CD8-positive, alpha-beta memory T cell (primary cell): ENCODE results near the gene COL1A2. TPM values are rescaled to one million over a fixed set of nuclear protein-coding genes. Genes with fewer than 3 reads are reported as not detected.
A peak's percentile ranks its signal among the peaks of the same experiment; 100 is the strongest.

ENCODE experiments used
- CTCF ChIA-PET: fragments of 350-600 bp; sonication (Branson Sonifier 250); formaldehyde crosslinking; loops from one replicate; lab custom pipeline; 2021; ENCODE audit warnings: antibody characterized with exemption; lab: Charles Lee
- POLR2A ChIA-PET: fragments of 350-600 bp; sonication (Branson Sonifier 250); formaldehyde crosslinking; loops from one replicate; lab custom pipeline; 2021; ENCODE audit warnings: antibody characterized with exemption; lab: Charles Lee
- DNase-seq, 5 donors: peaks; one replicate each; pipeline versions ENCODE4 v3.0.0 to v3.0.0-alpha.2; 2020 to 2022; ENCODE audit warnings: mixed read lengths in 1 of 5
- H3K27ac ChIP-seq: one replicate; pipeline ENCODE4 v1.7.0; 2013; ENCODE audit warnings: low read depth, mild to moderate bottlenecking, low read length, moderate library complexity
- H3K27me3 ChIP-seq: 2 replicates; pipeline ENCODE4 v1.7.0; 2013; ENCODE audit warnings: low read length, mild to moderate bottlenecking; ENCODE audit not compliant: insufficient read depth, poor library complexity, severe bottlenecking
- H3K36me3 ChIP-seq: 2 replicates; pipeline ENCODE4 v1.7.0; 2013; ENCODE audit warnings: mild to moderate bottlenecking, low read length, moderate library complexity; ENCODE audit not compliant: insufficient read depth
- H3K4me1 ChIP-seq: 2 replicates; pipeline ENCODE4 v1.7.0; 2013; ENCODE audit warnings: mild to moderate bottlenecking, low read length, moderate library complexity; ENCODE audit not compliant: insufficient read depth
- H3K4me3 ChIP-seq: 2 replicates; pipeline ENCODE4 v1.7.0; 2013; ENCODE audit warnings: mild to moderate bottlenecking, low read length
- H3K9me3 ChIP-seq: 2 replicates; pipeline ENCODE4 v1.7.0; 2013; ENCODE audit warnings: mild to moderate bottlenecking, low read length
- H3K27ac Mint-ChIP-seq, 8 donors: one replicate each; pipeline ENCODE4 v1.8.0; 2020 to 2021; ENCODE audit warnings: mixed read lengths in 8 of 8, mild to moderate bottlenecking in 6 of 8, inconsistent platforms in 3 of 8, moderate library complexity in 3 of 8
- H3K27me3 Mint-ChIP-seq, 2 donors: one replicate each; pipeline ENCODE4 v1.8.0; 2020 to 2021; ENCODE audit warnings: mixed read lengths in 2 of 2, mild to moderate bottlenecking in 1 of 2, moderate library complexity in 1 of 2
- H3K36me3 Mint-ChIP-seq, 3 donors: one replicate each; pipeline ENCODE4 v1.8.0; 2020 to 2021; ENCODE audit warnings: mixed read lengths in 3 of 3, inconsistent platforms in 1 of 3, mild to moderate bottlenecking in 1 of 3
- H3K4me1 Mint-ChIP-seq, 3 donors: one replicate each; pipeline ENCODE4 v1.8.0; 2020 to 2021; ENCODE audit warnings: mixed read lengths in 3 of 3, inconsistent platforms in 1 of 3, mild to moderate bottlenecking in 1 of 3
- H3K4me3 Mint-ChIP-seq, 7 donors: one replicate each; pipeline ENCODE4 v1.8.0; 2020 to 2021; ENCODE audit warnings: mixed read lengths in 7 of 7, mild to moderate bottlenecking in 6 of 7, moderate library complexity in 4 of 7, inconsistent platforms in 2 of 7
- H3K9me3 Mint-ChIP-seq, 5 donors: one replicate each; pipeline ENCODE4 v1.8.0; 2020 to 2022; ENCODE audit warnings: mixed read lengths in 5 of 5, mild to moderate bottlenecking in 3 of 5, moderate library complexity in 2 of 5, inconsistent platforms in 1 of 5
- polyA plus RNA-seq: library from polyadenylated mRNA; unstranded; fragments of 300-500 nt; fragmentation: Illumina TruSeq; gene quantifications from one replicate; pipeline ENCODE4 v1.2.3, GENCODE V29; 2021
- total RNA-seq, 2 experiments: library from RNA; stranded (reverse); gene quantifications; one replicate each; pipeline ENCODE4 v1.2.3, GENCODE V29; 2021

The COL1A2 gene
- total RNA-seq (under 1 TPM; 0.09 to 0.18 TPM), polyA plus RNA-seq (not detected)

DNA sequence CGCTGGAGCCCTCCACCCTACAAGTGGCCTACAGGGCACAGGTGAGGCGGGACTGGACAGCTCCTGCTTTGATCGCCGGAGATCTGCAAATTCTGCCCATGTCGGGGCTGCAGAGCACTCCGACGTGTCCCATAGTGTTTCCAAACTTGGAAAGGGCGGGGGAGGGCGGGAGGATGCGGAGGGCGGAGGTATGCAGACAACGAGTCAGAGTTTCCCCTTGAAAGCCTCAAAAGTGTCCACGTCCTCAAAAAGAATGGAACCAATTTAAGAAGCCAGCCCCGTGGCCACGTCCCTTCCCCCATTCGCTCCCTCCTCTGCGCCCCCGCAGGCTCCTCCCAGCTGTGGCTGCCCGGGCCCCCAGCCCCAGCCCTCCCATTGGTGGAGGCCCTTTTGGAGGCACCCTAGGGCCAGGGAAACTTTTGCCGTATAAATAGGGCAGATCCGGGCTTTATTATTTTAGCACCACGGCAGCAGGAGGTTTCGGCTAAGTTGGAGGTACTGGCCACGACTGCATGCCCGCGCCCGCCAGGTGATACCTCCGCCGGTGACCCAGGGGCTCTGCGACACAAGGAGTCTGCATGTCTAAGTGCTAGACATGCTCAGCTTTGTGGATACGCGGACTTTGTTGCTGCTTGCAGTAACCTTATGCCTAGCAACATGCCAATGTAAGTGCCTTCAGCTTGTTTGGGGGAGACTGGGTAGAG is at the start of gene COL1A2:
Gene COL1A2, plus strand, starts transcription at position 459 of the 704 bp plus-strand sequence. Its CDS starts 137 bp downstream, at position 596.
- H3K4me3 Mint-ChIP-seq: peak within 1 kb of the TSS in 5 of 7 donors; percentile 23 to 87 (median 72)
- Histone ChIP-seq H3K27ac (no peak within 1 kb of the TSS), H3K4me3 (peak within 1 kb of the TSS; percentile 12), H3K36me3 (no peaks in the 10 kb centered on the region), H3K4me1 (peaks cover 4% of the 10 kb centered on the region), H3K9me3 (no peaks in the 10 kb centered on the region), H3K27me3 (peaks cover 5% of the 10 kb centered on the region)
- H3K36me3 Mint-ChIP-seq: no peaks in the 10 kb centered on the region
- ChIA-PET POLR2A (no interaction called here), CTCF (interaction anchor here (0.7 to 1.1 kb wide), 4 partner anchors 10 to 417 kb away, joined by 3 read pairs; no protein-coding TSS in a partner anchor)
- H3K27me3 Mint-ChIP-seq: peaks cover 13 to 25% of the 10 kb centered on the region in 2 donors
- H3K4me1 Mint-ChIP-seq: peaks cover 7 to 31% (median 28%) of the 10 kb centered on the region in 3 donors
- peak within 1 kb of the TSS in 4 of 8 donors; percentile 5 to 83 (median 46) for H3K27ac Mint-ChIP-seq
- DNase-seq: peak in 2 of 5 donors; percentile 14 to 47
- H3K9me3 Mint-ChIP-seq: no peaks in the 10 kb centered on the region

DNA sequence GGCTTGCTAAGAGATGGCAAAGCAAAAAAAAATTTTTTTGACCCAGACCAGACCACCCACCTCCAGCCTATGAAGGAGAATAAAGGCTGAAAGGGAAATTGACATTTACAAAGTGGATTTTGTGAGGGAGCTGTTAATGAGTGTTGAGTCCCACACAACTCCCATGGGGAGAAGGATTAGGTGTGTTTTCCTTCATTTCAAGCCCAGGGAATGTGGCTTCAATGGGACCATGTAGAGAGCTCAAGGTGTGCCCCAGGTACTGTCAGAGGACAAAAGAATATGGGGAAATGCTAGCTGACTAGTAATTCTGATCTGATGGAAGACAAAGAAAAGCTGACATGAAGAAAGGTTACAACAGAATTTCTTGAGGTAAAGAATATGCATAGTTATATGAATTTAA is 48.8 kb upstream of the COL1A2 start:
- no peaks in the 10 kb centered on the region for H3K4me1 Mint-ChIP-seq
- H3K36me3 Mint-ChIP-seq: no peaks in the 10 kb centered on the region
- H3K27ac Mint-ChIP-seq: no peak overlapping the region
- H3K27me3 ChIP-seq: no peaks in the 10 kb centered on the region
- peaks cover 4 to 16% of the 10 kb centered on the region in 2 donors for H3K27me3 Mint-ChIP-seq
- H3K4me1 ChIP-seq: no peaks in the 10 kb centered on the region
- H3K9me3 Mint-ChIP-seq: no peaks in the 10 kb centered on the region
- H3K9me3 ChIP-seq: no peaks in the 10 kb centered on the region
- no peak overlapping the region for H3K27ac ChIP-seq
- H3K4me3 Mint-ChIP-seq: no peak overlapping the region
- no peak for DNase-seq
- no peaks in the 10 kb centered on the region for H3K36me3 ChIP-seq
- H3K4me3 ChIP-seq: no peak overlapping the region
- ChIA-PET POLR2A (no interaction called here), CTCF (no interaction called here)

DNA sequence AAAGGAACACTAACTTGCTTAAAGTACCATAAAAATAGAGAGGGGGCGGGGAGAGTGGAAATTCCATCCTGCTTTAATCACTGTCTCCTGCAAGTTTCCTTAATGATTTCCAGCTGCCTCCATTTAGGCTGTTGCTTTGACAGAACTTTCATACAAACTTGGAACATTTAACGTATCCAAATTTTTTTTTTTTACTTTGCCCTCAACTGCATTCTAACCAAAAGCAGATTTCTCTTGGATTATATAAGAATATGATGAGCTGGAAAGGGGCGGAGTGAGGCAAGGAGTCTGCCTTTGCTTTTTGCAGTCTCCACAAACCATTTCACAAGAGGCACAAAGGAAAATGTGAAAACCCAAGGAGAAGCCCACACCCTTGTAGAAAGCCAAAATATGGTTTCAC is 46.6 kb upstream of the COL1A2 start:
- no peak overlapping the region for H3K27ac Mint-ChIP-seq
- H3K9me3 Mint-ChIP-seq: no peaks in the 10 kb centered on the region
- POLR2A ChIA-PET: no interaction called here
- no peak overlapping the region for H3K4me3 Mint-ChIP-seq
- no peaks in the 10 kb centered on the region for H3K27me3 ChIP-seq
- no peaks in the 10 kb centered on the region for H3K4me1 Mint-ChIP-seq
- peaks cover 4 to 16% of the 10 kb centered on the region in 2 donors for H3K27me3 Mint-ChIP-seq
- no peak overlapping the region for H3K4me3 ChIP-seq
- DNase-seq: no peak
- no peak overlapping the region for H3K27ac ChIP-seq
- H3K4me1 ChIP-seq: no peaks in the 10 kb centered on the region
- no peaks in the 10 kb centered on the region for H3K9me3 ChIP-seq
- CTCF ChIA-PET: no interaction called here
- H3K36me3 Mint-ChIP-seq: no peaks in the 10 kb centered on the region
- no peaks in the 10 kb centered on the region for H3K36me3 ChIP-seq

DNA sequence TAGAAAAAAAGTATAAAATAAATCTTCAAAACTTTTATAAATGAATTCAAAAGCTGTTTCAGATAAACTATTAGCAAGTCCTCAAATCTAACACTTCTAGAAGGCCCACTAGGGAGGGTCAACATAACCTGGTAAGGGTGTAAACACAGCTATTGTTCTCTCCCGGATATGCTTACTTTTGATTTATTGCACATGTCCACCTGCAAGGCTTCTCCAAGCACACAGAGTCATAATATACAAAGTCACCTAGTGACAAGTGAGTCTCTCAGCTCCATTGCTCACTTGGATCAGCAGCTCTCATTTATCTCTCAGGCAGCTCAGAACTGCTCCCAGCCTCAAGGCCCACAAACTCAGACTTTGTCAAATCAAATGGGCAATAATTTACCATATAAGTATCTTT is 44.0 kb upstream of the COL1A2 start:
- H3K4me3 Mint-ChIP-seq: no peak overlapping the region
- no peak overlapping the region for H3K27ac ChIP-seq
- CTCF ChIA-PET: no interaction called here
- H3K27ac Mint-ChIP-seq: no peak overlapping the region
- no peak for DNase-seq
- H3K4me3 ChIP-seq: no peak overlapping the region
- H3K27me3 ChIP-seq: no peaks in the 10 kb centered on the region
- POLR2A ChIA-PET: no interaction called here
- no peaks in the 10 kb centered on the region for H3K4me1 ChIP-seq
- no peaks in the 10 kb centered on the region for H3K9me3 ChIP-seq
- no peaks in the 10 kb centered on the region for H3K36me3 Mint-ChIP-seq
- peaks cover 1 to 12% of the 10 kb centered on the region in 2 donors for H3K27me3 Mint-ChIP-seq
- H3K9me3 Mint-ChIP-seq: no peaks in the 10 kb centered on the region
- H3K36me3 ChIP-seq: no peaks in the 10 kb centered on the region
- H3K4me1 Mint-ChIP-seq: no peaks in the 10 kb centered on the region

DNA sequence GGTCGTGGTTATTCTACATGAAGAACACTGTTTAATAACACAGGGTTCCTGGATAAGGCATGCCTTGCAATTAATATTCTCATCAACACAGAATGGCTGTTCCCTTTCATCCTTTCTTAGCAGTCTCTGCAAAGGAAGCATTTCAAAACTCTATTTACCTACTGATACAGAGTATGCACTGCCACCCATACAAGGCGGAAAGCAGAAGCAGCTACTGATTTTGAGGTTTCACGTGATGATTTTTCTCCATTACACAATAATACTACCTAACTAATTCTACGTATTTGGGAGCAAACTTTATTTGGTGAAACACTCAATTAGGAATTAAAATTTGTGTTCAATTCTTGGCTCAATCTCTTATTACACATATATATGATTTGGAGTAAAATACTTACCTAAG is 43.0 kb upstream of the COL1A2 start:
- H3K9me3 Mint-ChIP-seq: no peaks in the 10 kb centered on the region
- ChIA-PET CTCF (no interaction called here), POLR2A (no interaction called here)
- Histone ChIP-seq H3K9me3 (no peaks in the 10 kb centered on the region), H3K27me3 (no peaks in the 10 kb centered on the region), H3K36me3 (no peaks in the 10 kb centered on the region), H3K4me1 (no peaks in the 10 kb centered on the region), H3K27ac (no peak overlapping the region), H3K4me3 (no peak overlapping the region)
- no peak overlapping the region for H3K4me3 Mint-ChIP-seq
- no peaks in the 10 kb centered on the region for H3K36me3 Mint-ChIP-seq
- no peak for DNase-seq
- no peaks in the 10 kb centered on the region for H3K4me1 Mint-ChIP-seq
- H3K27me3 Mint-ChIP-seq: peaks cover 1 to 16% of the 10 kb centered on the region in 2 donors
- no peak overlapping the region for H3K27ac Mint-ChIP-seq

DNA sequence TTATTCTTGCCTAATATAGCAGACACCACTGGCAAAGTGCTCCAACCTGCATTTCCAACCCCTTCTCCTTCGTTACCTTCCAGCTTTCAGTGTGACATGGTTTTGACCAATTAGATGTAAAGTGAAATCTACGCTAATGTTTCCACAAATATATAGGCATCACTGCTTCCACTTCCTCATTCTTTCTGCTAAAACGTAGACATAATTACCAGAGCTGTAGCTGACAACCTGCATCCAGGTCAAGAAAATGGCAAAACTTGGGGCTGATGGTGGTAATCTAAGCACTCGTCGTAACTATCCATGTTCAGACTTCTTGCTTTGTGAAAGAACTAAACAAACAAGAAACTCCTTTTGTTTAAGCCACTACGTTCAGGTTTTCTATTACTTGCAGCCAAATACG is 41.8 kb upstream of the COL1A2 start:
- no peak for DNase-seq
- no peaks in the 10 kb centered on the region for H3K36me3 Mint-ChIP-seq
- H3K27ac Mint-ChIP-seq: no peak overlapping the region
- peaks cover 0 to 2% (median 0%) of the 10 kb centered on the region in 5 donors for H3K9me3 Mint-ChIP-seq
- H3K4me3 Mint-ChIP-seq: no peak overlapping the region
- CTCF ChIA-PET: no interaction called here
- H3K4me1 Mint-ChIP-seq: no peaks in the 10 kb centered on the region
- Histone ChIP-seq H3K4me3 (no peak overlapping the region), H3K9me3 (no peaks in the 10 kb centered on the region), H3K27me3 (no peaks in the 10 kb centered on the region), H3K36me3 (no peaks in the 10 kb centered on the region), H3K27ac (no peak overlapping the region), H3K4me1 (no peaks in the 10 kb centered on the region)
- peaks cover 1 to 14% of the 10 kb centered on the region in 2 donors for H3K27me3 Mint-ChIP-seq
- POLR2A ChIA-PET: no interaction called here

DNA sequence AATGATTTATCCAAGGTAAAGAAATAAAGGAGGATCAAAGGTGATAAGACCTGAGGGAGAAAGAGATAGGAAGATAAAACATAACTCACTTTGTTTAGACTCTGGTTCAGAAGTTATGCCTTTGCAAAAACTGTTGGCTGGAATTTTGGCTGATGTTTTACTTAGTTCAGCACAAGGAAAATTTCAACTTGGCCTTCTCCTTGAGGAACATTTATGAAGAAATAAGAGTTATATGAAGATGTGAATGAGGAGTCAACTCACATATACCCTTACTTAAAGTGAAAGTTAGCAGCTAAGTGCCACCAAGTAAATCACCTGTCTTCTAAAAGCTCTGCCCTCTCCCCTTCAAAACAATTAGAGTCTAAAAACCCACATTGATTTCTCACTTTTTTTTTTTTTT is 39.7 kb upstream of the COL1A2 start:
- POLR2A ChIA-PET: no interaction called here
- Histone ChIP-seq H3K4me1 (no peaks in the 10 kb centered on the region), H3K27ac (no peak overlapping the region), H3K27me3 (no peaks in the 10 kb centered on the region), H3K4me3 (no peak overlapping the region), H3K36me3 (no peaks in the 10 kb centered on the region), H3K9me3 (no peaks in the 10 kb centered on the region)
- Mint-ChIP-seq H3K4me3 (no peak overlapping the region), H3K27ac (no peak overlapping the region), H3K9me3 (peaks cover 0 to 2% (median 0%) of the 10 kb centered on the region in 5 donors), H3K36me3 (no peaks in the 10 kb centered on the region), H3K27me3 (peaks cover 0 to 18% of the 10 kb centered on the region in 2 donors), H3K4me1 (no peaks in the 10 kb centered on the region)
- DNase-seq: no peak
- CTCF ChIA-PET: no interaction called here

DNA sequence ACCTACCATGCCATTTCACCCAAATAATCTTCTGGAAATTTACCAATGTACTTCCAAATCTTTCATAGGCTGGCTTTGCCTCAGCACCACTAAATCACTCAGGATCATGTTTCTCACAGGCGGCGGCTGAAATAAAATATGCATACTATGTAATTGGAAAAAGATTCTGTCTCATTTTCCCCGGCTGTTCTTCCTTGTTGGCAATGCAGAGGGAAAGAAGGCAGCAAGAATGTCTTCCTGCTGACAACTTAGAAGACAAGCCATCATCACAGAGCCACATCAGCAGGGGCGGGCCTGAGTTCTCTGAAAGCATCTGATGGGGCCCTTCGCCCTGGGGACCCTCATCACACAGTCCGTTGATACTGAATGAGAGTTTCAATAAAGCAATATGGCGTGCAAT is 39.2 kb upstream of the COL1A2 start:
- H3K27ac ChIP-seq: no peak overlapping the region
- H3K9me3 Mint-ChIP-seq: peaks cover 0 to 2% (median 0%) of the 10 kb centered on the region in 5 donors
- H3K4me3 ChIP-seq: no peak overlapping the region
- H3K4me1 Mint-ChIP-seq: no peaks in the 10 kb centered on the region
- H3K36me3 ChIP-seq: no peaks in the 10 kb centered on the region
- H3K27ac Mint-ChIP-seq: no peak overlapping the region
- ChIA-PET CTCF (no interaction called here), POLR2A (no interaction called here)
- no peak for DNase-seq
- no peaks in the 10 kb centered on the region for H3K9me3 ChIP-seq
- no peaks in the 10 kb centered on the region for H3K36me3 Mint-ChIP-seq
- peaks cover 0 to 18% of the 10 kb centered on the region in 2 donors for H3K27me3 Mint-ChIP-seq
- no peak overlapping the region for H3K4me3 Mint-ChIP-seq
- no peaks in the 10 kb centered on the region for H3K4me1 ChIP-seq
- H3K27me3 ChIP-seq: no peaks in the 10 kb centered on the region
